IgD-negative memory B cell (primary cell): ENCODE measurements around the gene LBH. TPM values are rescaled to one million over a fixed set of nuclear protein-coding genes. Genes with fewer than 3 reads are reported as not detected.

Experiments
- H3K27ac Mint-ChIP-seq, 3 donors: one replicate each; pipeline ENCODE4 v1.8.0; 2020 to 2022; ENCODE audit warnings: mild to moderate bottlenecking in 3 of 3, mixed read lengths in 3 of 3, moderate library complexity in 1 of 3
- H3K27me3 Mint-ChIP-seq: one replicate; pipeline ENCODE4 v1.8.0; 2021; ENCODE audit warnings: mixed read lengths
- H3K36me3 Mint-ChIP-seq: one replicate; pipeline ENCODE4 v1.8.0; 2020; ENCODE audit warnings: mild to moderate bottlenecking, mixed read lengths
- H3K4me1 Mint-ChIP-seq, 3 donors: one replicate each; pipeline ENCODE4 v1.8.0; 2020 to 2022; ENCODE audit warnings: mixed read lengths in 3 of 3, mild to moderate bottlenecking in 1 of 3
- H3K4me3 Mint-ChIP-seq, 4 donors: one replicate each; pipeline ENCODE4 v1.8.0; 2020 to 2022; ENCODE audit warnings: mild to moderate bottlenecking in 4 of 4, mixed read lengths in 4 of 4, moderate library complexity in 3 of 4
- H3K9me3 Mint-ChIP-seq, 3 donors: one replicate each; pipeline ENCODE4 v1.8.0; 2020 to 2021; ENCODE audit warnings: mixed read lengths in 3 of 3, mild to moderate bottlenecking in 1 of 3
- polyA plus RNA-seq: library from polyadenylated mRNA; unstranded; fragments of 300-500 nt; fragmentation: Illumina TruSeq; gene quantifications from one replicate; pipeline ENCODE4 v1.2.3, GENCODE V29; 2021

LBH gene
- polyA plus RNA-seq, 1 donor from 2014 or later, result 163 TPM

DNA sequence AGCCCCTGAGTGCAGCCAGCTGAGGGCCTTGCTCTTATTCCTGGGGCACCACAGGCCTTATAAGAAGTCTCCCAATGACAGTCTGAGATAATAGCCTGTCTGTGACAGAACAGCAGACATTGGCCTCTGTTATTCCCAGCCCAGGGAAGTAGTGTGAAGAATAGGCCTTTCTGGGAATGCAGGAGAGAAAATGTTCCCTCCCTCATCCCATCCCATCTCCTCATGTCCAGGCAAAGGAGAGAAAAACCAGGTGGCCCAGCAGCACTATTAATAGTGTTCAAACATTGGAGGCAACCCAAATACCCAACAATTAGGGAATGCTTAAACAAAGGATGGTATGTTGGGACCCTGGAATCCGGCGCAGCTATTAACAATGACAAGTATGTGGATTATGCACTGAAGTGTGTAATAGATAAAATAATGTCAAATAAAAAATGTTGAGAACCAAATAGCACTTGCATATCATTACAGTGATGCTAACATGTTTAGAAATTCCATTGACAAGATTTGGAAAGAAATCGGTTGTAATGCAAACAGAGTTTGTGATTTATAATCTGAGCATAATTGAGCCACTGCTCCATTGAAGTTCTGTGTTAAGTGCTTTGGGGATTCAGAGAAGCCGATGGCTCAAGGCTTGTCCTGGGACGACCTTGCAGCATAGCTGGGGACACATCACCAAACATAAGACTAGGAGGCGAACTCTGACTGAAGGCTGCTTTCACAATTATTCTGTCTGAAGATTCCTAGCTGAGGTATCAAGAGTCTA is 69.3 kb downstream of the LBH start:
- H3K4me1 Mint-ChIP-seq, result peaks cover 16 to 23% (median 17%) of the 10 kb centered on the region in 3 donors
- no peaks in the 10 kb centered on the region for H3K27me3 Mint-ChIP-seq
- H3K36me3 Mint-ChIP-seq, result peaks cover 2% of the 10 kb centered on the region
- no peak overlapping the region for H3K27ac Mint-ChIP-seq
- H3K4me3 Mint-ChIP-seq, result peak overlapping the region in 1 of 4 donors; percentile 31
- H3K9me3 Mint-ChIP-seq, result peaks cover 0 to 5% (median 0%) of the 10 kb centered on the region in 3 donors

DNA sequence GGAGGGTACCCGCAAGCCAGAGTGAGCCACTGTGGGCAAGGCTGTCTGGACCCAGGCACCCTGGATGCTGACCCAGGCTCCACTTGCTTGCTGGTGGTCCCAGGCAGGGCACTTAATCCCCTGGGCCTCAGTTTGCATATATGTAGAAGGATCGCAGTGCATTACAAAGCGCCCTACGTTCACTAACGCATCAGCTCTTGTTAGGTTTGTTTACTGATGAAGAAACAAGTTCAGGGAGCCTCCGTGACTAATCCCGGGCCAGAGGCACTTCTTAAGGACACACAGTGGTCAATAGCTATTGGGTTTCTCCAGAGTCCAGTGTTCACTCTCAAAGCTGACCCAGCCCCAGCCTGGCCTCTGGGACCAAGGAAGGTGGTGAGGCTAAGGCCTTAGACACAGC is 70.2 kb downstream of the LBH start:
- Mint-ChIP-seq H3K9me3 (peaks cover 0 to 5% (median 0%) of the 10 kb centered on the region in 3 donors), H3K27me3 (no peaks in the 10 kb centered on the region), H3K4me3 (no peak overlapping the region), H3K4me1 (peaks cover 16 to 23% (median 17%) of the 10 kb centered on the region in 3 donors), H3K27ac (no peak overlapping the region), H3K36me3 (peaks cover 2% of the 10 kb centered on the region)

DNA sequence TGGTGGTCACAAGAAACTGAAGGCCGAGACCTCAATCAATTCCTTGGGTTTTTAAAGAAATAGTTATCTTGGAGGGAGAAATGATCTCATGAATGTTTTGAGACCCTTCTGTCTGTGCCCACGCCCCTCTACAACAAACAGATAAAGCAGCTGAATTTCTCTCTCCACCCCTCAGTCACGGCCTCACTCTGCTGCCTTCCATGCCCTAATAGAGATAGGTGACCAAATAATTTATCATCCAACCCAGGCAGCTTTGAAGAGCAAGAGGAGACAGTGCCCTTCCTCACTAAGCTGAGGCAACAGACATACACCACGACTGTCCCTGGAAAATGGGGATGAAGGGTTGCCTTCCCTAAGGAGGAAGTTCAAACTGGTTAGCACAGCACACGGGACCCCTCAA is 71.2 kb downstream of the LBH start:
- Mint-ChIP-seq H3K4me3 (no peak overlapping the region), H3K4me1 (peaks cover 16 to 23% (median 17%) of the 10 kb centered on the region in 3 donors), H3K9me3 (peaks cover 0 to 2% (median 0%) of the 10 kb centered on the region in 3 donors), H3K27me3 (no peaks in the 10 kb centered on the region), H3K27ac (peak overlapping the region in 1 of 3 donors; percentile 77), H3K36me3 (peaks cover 2% of the 10 kb centered on the region)

DNA sequence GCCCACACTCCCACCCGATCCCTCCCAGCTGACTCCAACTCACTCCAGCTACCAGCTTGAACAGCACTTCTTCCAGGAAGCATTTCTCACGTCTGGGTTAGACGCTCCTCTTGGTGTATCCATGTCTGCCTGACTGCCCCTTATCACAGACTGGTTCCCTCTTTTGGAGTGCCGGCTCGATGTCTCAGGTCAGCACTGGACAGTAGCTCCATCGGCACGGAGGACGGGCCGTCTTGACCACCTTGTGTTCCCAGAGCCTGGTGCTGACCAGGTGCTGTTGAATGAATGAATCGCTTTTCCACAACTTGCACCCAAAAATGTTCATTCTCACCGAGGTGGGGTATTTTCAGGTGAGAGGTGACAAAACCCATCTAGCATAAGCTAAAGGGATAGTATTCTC is 71.8 kb downstream of the LBH start:
- peak overlapping the region in 1 of 4 donors; percentile 79 for H3K4me3 Mint-ChIP-seq
- H3K9me3 Mint-ChIP-seq, result peaks cover 0 to 2% (median 0%) of the 10 kb centered on the region in 3 donors
- no peaks in the 10 kb centered on the region for H3K27me3 Mint-ChIP-seq
- H3K27ac Mint-ChIP-seq, result peak overlapping the region in 1 of 3 donors; percentile 77
- peaks cover 12 to 19% (median 15%) of the 10 kb centered on the region in 3 donors for H3K4me1 Mint-ChIP-seq
- peaks cover 2% of the 10 kb centered on the region for H3K36me3 Mint-ChIP-seq

DNA sequence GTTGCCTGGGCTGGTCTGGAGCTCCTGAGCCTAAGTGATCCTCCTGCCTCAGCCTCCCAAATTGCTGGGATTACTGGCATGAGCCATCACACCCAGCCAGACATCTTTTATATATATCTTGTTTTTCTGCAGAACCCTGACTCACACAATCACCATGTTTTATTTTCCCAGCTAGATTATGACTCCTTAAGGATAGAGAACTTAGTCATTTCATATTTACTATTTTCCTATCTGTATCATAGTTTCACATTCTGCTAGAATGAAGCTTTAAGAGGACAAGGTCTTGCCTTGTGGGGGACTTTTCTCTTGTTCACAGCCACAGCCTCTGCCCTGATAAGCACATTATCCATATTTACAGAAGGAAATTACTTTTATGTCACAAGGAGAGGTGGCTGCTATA is 73.9 kb downstream of the LBH start:
- Mint-ChIP-seq H3K36me3 (peaks cover 2% of the 10 kb centered on the region), H3K27ac (no peak overlapping the region), H3K4me1 (peaks cover 2 to 16% (median 12%) of the 10 kb centered on the region in 3 donors)

DNA sequence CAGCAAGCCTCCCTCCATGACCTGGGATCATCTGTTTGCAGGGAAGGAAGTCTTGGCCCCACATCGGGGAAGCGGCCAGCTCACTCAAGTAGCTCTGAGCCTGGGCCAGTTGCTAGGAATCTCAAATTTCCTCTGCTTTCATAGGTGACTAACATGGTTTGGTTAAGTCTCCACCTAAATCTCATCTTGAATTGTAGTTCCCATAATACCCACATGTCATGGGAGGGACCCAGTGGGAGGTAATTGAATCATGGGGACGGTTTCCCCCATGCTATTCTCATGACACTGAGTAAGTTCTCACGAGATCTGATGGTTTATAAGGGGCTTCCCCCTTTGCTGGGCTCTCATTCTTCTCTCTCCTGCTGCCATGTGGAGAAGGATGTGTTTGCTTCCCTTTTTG is 75.2 kb downstream of the LBH start:
- Mint-ChIP-seq H3K27ac (no peak overlapping the region), H3K27me3 (no peaks in the 10 kb centered on the region), H3K9me3 (peaks cover 0 to 2% (median 0%) of the 10 kb centered on the region in 3 donors), H3K4me1 (peaks cover 11 to 24% (median 19%) of the 10 kb centered on the region in 3 donors), H3K4me3 (no peak overlapping the region), H3K36me3 (peaks cover 2% of the 10 kb centered on the region)

More for the DNA sequence above, 73.9 kb downstream of the LBH start:
- H3K27me3 Mint-ChIP-seq, result no peaks in the 10 kb centered on the region
- H3K9me3 Mint-ChIP-seq, result peaks cover 0 to 2% (median 0%) of the 10 kb centered on the region in 3 donors
- H3K4me3 Mint-ChIP-seq, result no peak overlapping the region

DNA sequence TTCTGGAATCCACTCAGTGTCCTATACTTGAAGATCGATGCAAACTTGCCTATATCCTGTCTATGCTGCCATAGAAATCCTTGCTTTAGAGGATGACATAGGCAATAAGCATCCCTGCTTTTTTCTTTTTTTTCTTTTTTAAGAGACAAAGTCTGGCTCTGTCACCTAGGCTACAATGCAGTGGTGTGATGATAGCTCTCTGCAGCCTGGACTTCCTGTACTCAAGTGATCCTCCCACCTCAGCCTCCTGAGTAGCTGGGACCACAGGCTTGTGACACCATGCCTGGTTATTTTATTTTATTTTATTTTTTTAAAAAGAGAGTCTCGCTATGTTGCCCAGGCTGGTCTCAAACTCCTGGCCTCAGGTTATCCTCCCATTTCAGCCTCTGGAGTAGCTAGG is 76.9 kb downstream of the LBH start:
- Mint-ChIP-seq H3K27me3 (no peaks in the 10 kb centered on the region), H3K36me3 (no peaks in the 10 kb centered on the region), H3K4me1 (peaks cover 14 to 23% (median 23%) of the 10 kb centered on the region in 3 donors), H3K9me3 (peaks cover 0 to 2% (median 0%) of the 10 kb centered on the region in 3 donors), H3K4me3 (no peak overlapping the region), H3K27ac (no peak overlapping the region)

Other genes with a start within 250 kb of the LBH start
- 194 TPM for gene YPEL5, start 84.5 kb upstream of the LBH start, polyA plus RNA-seq
- 14.3 TPM for gene LCLAT1, start 215.7 kb downstream of the LBH start, polyA plus RNA-seq